Epidermal melanocyte (primary cell): Measurements from ENCODE around the gene ATF5.

Experiments used
- DNase-seq: peaks from one replicate; pipeline ENCODE4 v3.0.0; 2011; ENCODE audit warnings: low spot score; ENCODE audit not compliant: insufficient read length

Gene ATF5

GRCh38 chr19:49894011-49894664 is 34.9 kb upstream of the ATF5 start:
- no peak for DNase-seq

GRCh38 chr19:49894879-49895565 is 34.0 kb upstream of the ATF5 start:
- DNase-seq: no peak

GRCh38 chr19:49895566-49896297 is 33.3 kb upstream of the ATF5 start:
- no peak for DNase-seq

- no peak for DNase-seq
Observed at GRCh38 chr19:49896863-49897621, 32.0 kb upstream of the ATF5 start, which contains the start of gene IL4I1. Gene IL4I1 (minus strand): TSS chr19:49896887. CDS start chr19:49896160, 727 bp downstream.

DNA sequence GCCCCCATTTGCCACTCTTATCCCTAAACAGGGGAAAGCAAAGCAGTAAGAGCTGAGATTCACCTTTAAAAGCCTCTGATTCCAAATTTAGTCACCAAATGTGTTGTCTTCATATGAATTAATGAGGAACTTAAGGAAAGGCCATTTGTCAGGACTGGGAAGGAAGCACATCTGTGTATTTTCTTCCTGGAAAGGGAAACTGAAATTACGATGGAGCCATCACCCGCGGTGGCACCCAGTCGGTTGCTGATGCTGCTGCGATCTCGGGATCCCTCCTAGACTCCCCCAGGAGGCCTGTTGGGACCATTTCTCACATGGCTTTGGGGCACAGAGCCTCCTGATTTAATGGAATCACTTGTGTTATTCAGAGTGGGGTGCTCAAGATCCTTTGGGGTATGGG is 24.9 kb upstream of the ATF5 start:
- DNase-seq: no peak

- no peak for DNase-seq
Observed at GRCh38 chr19:49906879-49907564, 22.0 kb upstream of the ATF5 start.

DNA sequence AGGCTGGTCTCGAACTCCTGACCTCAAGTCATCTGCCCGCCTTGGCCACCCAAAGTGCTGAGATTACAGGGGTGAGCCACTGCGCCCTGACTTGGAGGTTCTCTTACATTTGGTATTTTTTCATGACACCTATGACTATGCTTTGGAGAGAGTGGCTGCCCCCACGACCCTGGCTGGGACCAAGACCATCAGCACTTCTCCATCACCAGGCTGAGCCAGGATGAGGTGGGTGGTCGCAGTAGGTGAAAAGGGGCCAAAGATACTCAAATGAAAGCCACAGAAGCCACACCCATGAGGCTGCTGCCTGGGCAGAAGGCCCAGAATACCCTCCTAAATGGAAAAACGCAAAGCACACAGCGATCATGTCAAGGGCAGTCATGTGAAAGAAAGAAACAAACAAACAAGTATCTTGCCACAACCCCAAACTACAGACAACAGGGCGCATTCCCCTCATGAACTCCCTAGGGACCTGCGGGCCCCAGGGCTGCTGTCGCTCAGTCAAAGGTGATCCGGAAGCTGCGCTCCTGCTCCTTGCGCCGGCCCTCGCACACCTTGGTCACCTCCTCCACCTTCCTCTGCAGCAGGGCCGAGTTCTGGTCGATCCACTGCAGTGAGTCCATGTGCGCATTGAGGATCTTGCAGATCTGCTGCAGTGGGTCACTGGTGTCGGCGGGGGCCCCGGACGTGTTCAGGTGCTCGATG is 21.1 kb upstream of the ATF5 start:
- DNase-seq: no peak

GRCh38 chr19:49908480-49909420 is 20.3 kb upstream of the ATF5 start:
- no peak for DNase-seq

DNA sequence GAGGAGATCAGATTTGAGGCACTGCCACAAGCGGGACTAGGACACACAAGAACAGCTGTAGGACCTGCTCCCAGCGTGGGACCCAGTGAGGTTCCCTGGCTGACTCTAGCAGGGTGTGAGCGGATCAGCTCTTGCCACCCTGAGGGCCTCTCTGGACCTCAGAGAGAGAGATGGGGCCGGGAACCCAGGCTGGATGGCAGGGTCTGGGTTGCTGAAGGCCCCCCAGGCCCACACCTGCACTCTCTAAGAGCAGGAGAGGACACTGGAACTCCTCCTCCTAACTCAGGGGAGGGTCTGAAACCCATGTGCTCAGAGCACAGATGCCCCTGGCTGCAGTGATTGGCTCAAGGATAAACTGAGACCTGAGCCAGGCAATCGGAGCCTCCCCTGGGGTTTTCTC is 18.8 kb upstream of the ATF5 start:
- DNase-seq: no peak

DNA sequence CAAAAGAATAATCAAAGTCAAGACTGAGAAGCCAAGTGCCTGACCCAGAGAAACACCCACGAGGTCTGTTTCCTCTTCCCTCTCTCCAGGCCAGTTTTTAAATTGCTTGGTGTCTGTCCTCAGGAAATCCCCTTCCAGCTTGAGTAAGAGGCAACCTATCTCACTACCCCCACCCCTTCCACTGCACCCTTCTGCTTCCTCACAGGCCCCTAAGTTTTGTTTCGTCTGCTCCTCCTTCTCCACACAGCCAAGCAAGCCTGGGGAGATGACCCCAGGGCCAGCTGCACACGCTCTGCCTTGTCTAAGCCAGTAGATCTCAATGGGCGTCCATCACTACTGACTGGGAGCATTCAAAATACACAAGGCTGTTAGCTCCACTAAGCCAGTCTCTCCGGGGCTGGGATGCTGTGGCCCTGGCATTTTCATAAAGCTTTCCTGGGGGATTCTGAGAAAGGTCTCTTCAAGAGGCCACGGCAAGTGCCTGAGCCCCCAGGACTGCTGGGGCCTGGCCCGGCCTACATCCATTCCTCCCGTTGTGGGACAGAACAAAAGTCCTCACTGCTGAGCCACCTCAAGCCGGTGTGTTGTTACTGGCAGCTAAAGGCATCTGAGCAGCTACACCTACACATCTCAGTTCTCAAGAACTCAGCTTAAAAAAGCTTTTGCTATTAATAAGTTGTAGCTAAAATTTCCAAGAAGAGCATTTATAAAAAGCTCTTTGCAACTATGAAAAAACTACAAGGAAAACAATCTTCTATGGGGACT is 17.4 kb upstream of the ATF5 start:
- DNase-seq: no peak

DNA sequence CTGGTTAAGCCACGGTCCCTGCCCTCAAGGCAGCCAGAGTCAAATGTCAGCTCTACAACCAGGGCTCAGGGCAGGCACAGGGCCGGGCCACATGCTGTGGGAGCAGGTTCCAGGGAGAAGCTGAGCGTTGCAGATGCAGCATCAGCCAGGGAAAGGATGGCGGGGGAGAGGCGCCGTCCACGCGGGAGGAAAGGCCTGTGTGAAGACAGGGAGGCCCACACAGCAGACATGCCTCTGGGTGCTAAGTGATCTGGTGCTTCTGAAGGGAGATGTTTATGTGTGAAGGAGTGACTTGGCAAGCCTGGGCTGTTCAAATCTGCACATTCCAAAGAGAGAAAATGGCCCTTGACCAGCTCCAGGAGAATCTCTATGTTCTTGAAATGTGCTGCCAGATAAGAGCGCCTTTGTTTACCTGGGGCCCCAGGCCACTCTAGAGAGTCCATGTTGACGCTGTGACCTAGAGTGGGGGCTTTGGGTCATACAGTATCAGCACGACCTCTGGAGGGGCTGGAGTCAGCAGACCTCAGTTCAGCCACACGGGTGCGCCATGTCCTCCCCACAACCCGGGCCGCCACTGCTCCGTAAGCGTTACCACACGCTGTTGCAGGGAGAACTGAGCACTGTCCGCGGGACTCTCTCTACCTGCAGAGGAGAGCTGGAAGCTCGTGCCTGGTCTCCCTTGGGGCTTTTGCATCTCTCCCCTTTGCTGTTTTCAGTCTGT is 15.9 kb upstream of the ATF5 start:
- DNase-seq: no peak

DNA sequence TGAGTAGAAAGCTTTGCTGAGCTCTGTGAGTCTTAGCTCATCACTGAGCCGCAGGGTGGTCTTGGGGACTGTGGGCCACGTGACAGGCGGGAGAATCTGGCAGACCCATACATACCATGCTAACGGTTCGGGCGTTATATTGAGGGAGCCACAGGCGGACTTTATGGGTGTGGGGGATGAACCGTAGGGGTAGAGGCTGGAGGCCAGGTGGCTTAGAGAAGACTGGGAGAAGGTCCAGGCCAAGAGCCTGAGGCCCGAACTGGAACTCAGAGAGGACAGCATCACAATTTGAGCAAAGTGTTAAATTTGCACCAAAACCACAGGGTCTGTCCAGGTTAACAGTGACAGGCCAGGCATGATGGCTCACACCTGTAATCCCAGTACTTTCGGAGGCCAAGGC is 15.3 kb upstream of the ATF5 start:
- DNase-seq: no peak

GRCh38 chr19:49915271-49915670 is 13.7 kb upstream of the ATF5 start:
- DNase-seq: no peak

DNA sequence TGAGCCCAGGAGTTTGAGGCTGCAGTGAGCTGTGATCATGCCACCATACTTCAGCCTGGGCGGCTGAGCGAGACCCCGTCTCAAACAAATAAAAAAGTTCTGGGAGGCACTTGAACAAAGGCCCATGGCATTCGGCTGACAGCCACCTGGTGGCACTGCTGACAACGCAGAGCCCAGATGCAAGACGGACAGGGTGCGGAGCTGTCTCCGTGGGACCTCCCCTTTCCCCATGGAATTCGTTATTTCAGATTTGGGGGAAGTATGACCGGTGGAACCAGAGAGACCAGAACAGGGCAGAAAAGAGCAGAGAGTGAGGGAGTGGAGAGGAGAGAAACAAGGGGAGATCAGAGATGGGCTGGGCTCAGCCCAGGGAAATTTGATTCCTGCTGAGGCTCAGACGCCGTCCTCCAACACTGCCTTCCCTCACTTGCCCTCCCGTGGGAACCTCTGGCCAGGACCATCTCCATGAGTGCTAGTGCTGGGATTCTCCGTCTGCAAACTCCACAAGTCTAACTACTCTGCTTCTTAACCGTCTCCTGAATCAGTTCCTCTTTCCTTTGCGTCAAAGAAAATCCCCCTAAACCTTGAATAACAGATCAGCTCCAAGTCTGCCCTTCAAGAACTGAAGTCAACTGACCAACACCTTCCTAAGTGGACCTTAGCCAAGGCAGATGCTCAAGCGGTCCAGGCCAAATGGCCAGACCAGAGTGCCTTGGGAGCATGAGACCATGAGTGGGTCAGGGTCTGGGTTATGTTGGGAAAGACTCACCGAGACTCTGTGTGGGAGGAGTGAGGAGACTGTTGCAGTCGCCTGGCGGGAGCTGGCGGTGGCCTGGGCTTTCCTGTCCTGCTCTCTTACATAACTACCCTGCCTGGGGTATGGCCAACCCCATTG is 11.9 kb upstream of the ATF5 start:
- no peak for DNase-seq

DNA sequence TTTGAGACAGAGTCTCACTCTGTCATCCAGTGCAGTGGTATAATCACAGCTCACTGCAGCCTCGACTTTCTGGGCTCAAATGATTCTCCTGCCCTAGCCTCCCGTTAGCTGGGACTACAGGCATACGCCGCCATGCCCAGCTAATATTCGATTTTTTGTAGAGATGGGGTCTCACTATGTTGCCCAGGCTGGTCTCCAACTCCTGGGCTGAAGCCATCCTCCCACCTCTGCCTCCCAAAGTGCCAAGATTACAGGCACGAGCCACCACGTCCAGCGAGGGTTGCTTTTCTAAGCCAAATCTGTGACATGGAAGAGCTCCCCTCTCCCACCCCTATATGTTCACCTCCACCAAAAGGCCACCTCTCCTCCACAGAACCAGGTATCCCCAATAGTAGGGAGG is 10.9 kb upstream of the ATF5 start:
- no peak for DNase-seq

DNA sequence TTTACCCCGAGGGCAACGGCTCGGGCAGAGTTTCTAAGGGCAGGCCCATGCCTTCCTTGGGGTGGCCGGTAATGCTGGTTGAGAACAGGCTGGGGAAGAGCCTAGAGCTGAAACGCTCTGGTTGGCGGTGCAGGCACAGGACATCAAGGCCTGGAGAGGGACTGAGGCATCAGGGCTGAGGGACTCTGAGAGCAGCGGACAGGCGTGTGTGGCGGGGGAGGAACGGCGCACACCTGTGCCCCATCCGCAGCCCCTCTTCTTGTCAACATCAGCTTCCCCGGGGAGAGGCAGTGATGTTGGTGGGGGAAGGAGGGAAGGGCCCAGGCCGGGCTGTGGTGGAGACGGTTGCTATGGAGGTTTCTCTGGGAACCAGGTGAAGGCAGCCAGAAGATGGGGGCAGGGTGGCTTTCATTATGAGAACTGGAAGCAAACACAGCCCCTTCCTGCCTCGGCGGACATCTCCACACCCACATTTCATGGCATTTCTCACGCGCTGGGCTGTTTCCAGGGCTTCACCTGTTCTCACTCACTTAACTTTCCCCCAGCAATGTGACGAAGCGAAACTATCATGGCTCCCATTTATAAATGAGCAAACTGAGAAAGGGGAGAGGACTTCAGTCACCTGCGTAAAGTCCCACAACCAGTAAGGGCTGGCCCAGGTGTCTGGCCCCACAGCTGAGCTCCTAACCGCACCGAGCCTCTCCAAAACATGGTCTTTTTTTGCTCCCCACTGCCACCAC is 8.2 kb upstream of the ATF5 start:
- DNase-seq: no peak
